Measurements from ENCODE around the gene SHISA3.

Gene SHISA3

GRCh38 chr4:42391355-42391664, 6.0 kb upstream of the SHISA3 start:
- DNase-seq, result no peak
- Histone ChIP-seq H2BK5ac (ENCODE audit: low read depth, low read length, poor library complexity) (no peak overlapping the region), H3K79me1 (ENCODE audit: low read length) (no peaks in the 10 kb centered on the region), H3K4me3 (ENCODE audit: low read depth, low read length) (no peak overlapping the region), H4K12ac (ENCODE audit: low read depth, low read length) (no peak overlapping the region), H3K27me3 (ENCODE audit: insufficient read depth, low read length) (peaks cover 5% of the 10 kb centered on the region), H3K9ac (ENCODE audit: low read length) (no peak overlapping the region), H3K14ac (ENCODE audit: low read length) (no peak overlapping the region), H3K4me2 (ENCODE audit: low read length) (no peak overlapping the region), H3K4me1 (ENCODE audit: control insufficient read depth in 1 of 2, insufficient read depth in 2 of 2, low read length in 2 of 2) (no peaks in the 10 kb centered on the region), H4K91ac (ENCODE audit: low read depth, low read length) (no peak overlapping the region), H3K18ac (ENCODE audit: low read length) (no peak overlapping the region), H3K79me2 (ENCODE audit: control insufficient read depth, insufficient read depth, low read length, poor library complexity) (no peaks in the 10 kb centered on the region), H2BK12ac (ENCODE audit: low read length) (no peak overlapping the region), H2AFZ (ENCODE audit: insufficient read depth, low read length, poor library complexity) (no peak overlapping the region), H3K23ac (ENCODE audit: low read length) (no peak overlapping the region), H3K36me3 (ENCODE audit: control insufficient read depth in 1 of 2, insufficient read depth in 2 of 2, low read length in 2 of 2) (no peaks in the 10 kb centered on the region), H3K4ac (ENCODE audit: low read depth, low read length) (no peak overlapping the region), H4K8ac (ENCODE audit: low read depth, low read length) (no peak overlapping the region), H2AK5ac (ENCODE audit: low read length) (no peak overlapping the region), H3K27ac (ENCODE audit: low read depth, low read length) (no peak overlapping the region), H2BK120ac (ENCODE audit: insufficient read depth, low read length, poor library complexity) (no peak overlapping the region), H3K9me3 (ENCODE audit: insufficient read depth, low read depth, low read length) (no peaks in the 10 kb centered on the region)
- no CpG with 5 or more reads among the region's 2 CpGs for WGBS (ENCODE audit: extremely low coverage, insufficient coverage, insufficient read length)

GRCh38 chr4:42391981-42392380, 5.3 kb upstream of the SHISA3 start:
- Histone ChIP-seq H3K36me3 (ENCODE audit: control insufficient read depth in 1 of 2, insufficient read depth in 2 of 2, low read length in 2 of 2) (no peaks in the 10 kb centered on the region), H3K23ac (ENCODE audit: low read length) (no peak overlapping the region), H2BK12ac (ENCODE audit: low read length) (no peak overlapping the region), H3K4ac (ENCODE audit: low read depth, low read length) (no peak overlapping the region), H2BK120ac (ENCODE audit: insufficient read depth, low read length, poor library complexity) (no peak overlapping the region), H3K79me2 (ENCODE audit: control insufficient read depth, insufficient read depth, low read length, poor library complexity) (no peaks in the 10 kb centered on the region), H2AFZ (ENCODE audit: insufficient read depth, low read length, poor library complexity) (no peak overlapping the region), H3K4me2 (ENCODE audit: low read length) (no peak overlapping the region), H3K79me1 (ENCODE audit: low read length) (no peaks in the 10 kb centered on the region), H4K91ac (ENCODE audit: low read depth, low read length) (no peak overlapping the region), H3K4me3 (ENCODE audit: low read depth, low read length) (no peak overlapping the region), H3K14ac (ENCODE audit: low read length) (no peak overlapping the region), H3K9ac (ENCODE audit: low read length) (no peak overlapping the region), H3K18ac (ENCODE audit: low read length) (no peak overlapping the region), H4K8ac (ENCODE audit: low read depth, low read length) (no peak overlapping the region), H4K12ac (ENCODE audit: low read depth, low read length) (no peak overlapping the region), H2BK5ac (ENCODE audit: low read depth, low read length, poor library complexity) (no peak overlapping the region), H3K4me1 (ENCODE audit: control insufficient read depth in 1 of 2, insufficient read depth in 2 of 2, low read length in 2 of 2) (peaks cover 3 to 4% of the 10 kb centered on the region in 2 experiments), H3K9me3 (ENCODE audit: insufficient read depth, low read depth, low read length) (no peaks in the 10 kb centered on the region), H3K27ac (ENCODE audit: low read depth, low read length) (no peak overlapping the region), H2AK5ac (ENCODE audit: low read length) (no peak overlapping the region), H3K27me3 (ENCODE audit: insufficient read depth, low read length) (peaks cover 11% of the 10 kb centered on the region)
- WGBS (ENCODE audit: extremely low coverage, insufficient coverage, insufficient read length), result no CpG with 5 or more reads among the region's 5 CpGs
- no peak for DNase-seq

- Histone ChIP-seq H3K79me1 (ENCODE audit: low read length) (no peaks in the 10 kb centered on the region), H3K4me1 (ENCODE audit: control insufficient read depth in 1 of 2, insufficient read depth in 2 of 2, low read length in 2 of 2) (peaks cover 6 to 7% of the 10 kb centered on the region in 2 experiments), H3K9ac (ENCODE audit: low read length) (no peak overlapping the region), H4K91ac (ENCODE audit: low read depth, low read length) (no peak overlapping the region), H4K12ac (ENCODE audit: low read depth, low read length) (no peak overlapping the region), H3K27ac (ENCODE audit: low read depth, low read length) (no peak overlapping the region), H3K79me2 (ENCODE audit: control insufficient read depth, insufficient read depth, low read length, poor library complexity) (no peaks in the 10 kb centered on the region), H3K36me3 (ENCODE audit: control insufficient read depth in 1 of 2, insufficient read depth in 2 of 2, low read length in 2 of 2) (no peaks in the 10 kb centered on the region), H2AK5ac (ENCODE audit: low read length) (no peak overlapping the region), H3K4me3 (ENCODE audit: low read depth, low read length) (no peak overlapping the region), H2BK5ac (ENCODE audit: low read depth, low read length, poor library complexity) (no peak overlapping the region), H2AFZ (ENCODE audit: insufficient read depth, low read length, poor library complexity) (no peak overlapping the region), H3K14ac (ENCODE audit: low read length) (no peak overlapping the region), H2BK12ac (ENCODE audit: low read length) (no peak overlapping the region), H3K4me2 (ENCODE audit: low read length) (no peak overlapping the region), H3K27me3 (ENCODE audit: insufficient read depth, low read length) (peaks cover 14% of the 10 kb centered on the region), H3K23ac (ENCODE audit: low read length) (no peak overlapping the region), H3K9me3 (ENCODE audit: insufficient read depth, low read depth, low read length) (no peaks in the 10 kb centered on the region), H4K8ac (ENCODE audit: low read depth, low read length) (no peak overlapping the region), H3K4ac (ENCODE audit: low read depth, low read length) (no peak overlapping the region), H3K18ac (ENCODE audit: low read length) (no peak overlapping the region), H2BK120ac (ENCODE audit: insufficient read depth, low read length, poor library complexity) (no peak overlapping the region)
- no peak for DNase-seq
- WGBS (ENCODE audit: extremely low coverage, insufficient coverage, insufficient read length), result no CpG with 5 or more reads among the region's 4 CpGs
Observed at GRCh38 chr4:42392436-42392835, 4.9 kb upstream of the SHISA3 start.

- H2BK120ac ChIP-seq (ENCODE audit: insufficient read depth, low read length, poor library complexity), result no peak overlapping the region
- H4K8ac ChIP-seq (ENCODE audit: low read depth, low read length), result no peak overlapping the region
- no peak overlapping the region for H2BK5ac ChIP-seq (ENCODE audit: low read depth, low read length, poor library complexity)
- no peak overlapping the region for H3K23ac ChIP-seq (ENCODE audit: low read length)
- no peak overlapping the region for H4K91ac ChIP-seq (ENCODE audit: low read depth, low read length)
- H3K36me3 ChIP-seq (ENCODE audit: control insufficient read depth in 1 of 2, insufficient read depth in 2 of 2, low read length in 2 of 2), result no peaks in the 10 kb centered on the region
- H3K4me3 ChIP-seq (ENCODE audit: low read depth, low read length), result no peak overlapping the region
- no peaks in the 10 kb centered on the region for H3K79me1 ChIP-seq (ENCODE audit: low read length)
- H2BK12ac ChIP-seq (ENCODE audit: low read length), result no peak overlapping the region
- H3K4ac ChIP-seq (ENCODE audit: low read depth, low read length), result no peak overlapping the region
- no peak overlapping the region for H3K27ac ChIP-seq (ENCODE audit: low read depth, low read length)
- no peak overlapping the region for H3K4me2 ChIP-seq (ENCODE audit: low read length)
- H4K12ac ChIP-seq (ENCODE audit: low read depth, low read length), result no peak overlapping the region
- H3K79me2 ChIP-seq (ENCODE audit: control insufficient read depth, insufficient read depth, low read length, poor library complexity), result no peaks in the 10 kb centered on the region
- no CpG with 5 or more reads among the region's 1 CpG for WGBS (ENCODE audit: extremely low coverage, insufficient coverage, insufficient read length)
- no peak overlapping the region for H3K18ac ChIP-seq (ENCODE audit: low read length)
- H3K27me3 ChIP-seq (ENCODE audit: insufficient read depth, low read length), result peaks cover 42% of the 10 kb centered on the region
- H3K9ac ChIP-seq (ENCODE audit: low read length), result no peak overlapping the region
- peaks cover 17 to 21% of the 10 kb centered on the region in 2 experiments for H3K4me1 ChIP-seq (ENCODE audit: control insufficient read depth in 1 of 2, insufficient read depth in 2 of 2, low read length in 2 of 2)
- no peak overlapping the region for H3K14ac ChIP-seq (ENCODE audit: low read length)
- H3K9me3 ChIP-seq (ENCODE audit: insufficient read depth, low read depth, low read length), result peaks cover 5% of the 10 kb centered on the region
- H2AK5ac ChIP-seq (ENCODE audit: low read length), result no peak overlapping the region
- no peak overlapping the region for H2AFZ ChIP-seq (ENCODE audit: insufficient read depth, low read length, poor library complexity)
- DNase-seq, result no peak
Observed at GRCh38 chr4:42395595-42395994, 1.7 kb upstream of the SHISA3 start.
